Fibroblast of lung (primary cell): ENCODE results near the gene APBB2. TPM values are rescaled to one million over a fixed set of nuclear protein-coding genes. Genes with fewer than 3 reads are reported as not detected.

ENCODE experiments used
- DNase-seq, 2 donors: peaks; one replicate each; pipeline versions ENCODE4 v3.0.0 to v3.0.0-alpha.2; 2010; ENCODE audit warnings: low read depth in 2 of 2
- H2AFZ ChIP-seq: 2 replicates; pipeline ENCODE4 v1.5.1; 2012; ENCODE audit warnings: low read length, control low read depth, inconsistent platforms
- H3K27ac ChIP-seq: 2 replicates; pipeline ENCODE4 v1.5.1; 2011; ENCODE audit warnings: low read length, control low read depth; ENCODE audit not compliant: insufficient read depth
- H3K27me3 ChIP-seq: 2 replicates; pipeline ENCODE4 v1.5.1; 2011; ENCODE audit warnings: mild to moderate bottlenecking, low read length; ENCODE audit not compliant: control insufficient read depth, insufficient read depth
- H3K36me3 ChIP-seq: 2 replicates; pipeline ENCODE4 v1.5.1; 2011; ENCODE audit warnings: low read length; ENCODE audit not compliant: control insufficient read depth, insufficient read depth
- H3K4me1 ChIP-seq: 2 replicates; pipeline ENCODE4 v1.5.1; 2011; ENCODE audit warnings: low read length; ENCODE audit not compliant: control insufficient read depth, insufficient read depth; ENCODE audit errors: extremely low read depth
- H3K4me2 ChIP-seq: 2 replicates; pipeline ENCODE4 v1.5.1; 2011; ENCODE audit warnings: low read length, control low read depth; ENCODE audit not compliant: insufficient read depth; ENCODE audit errors: extremely low read depth
- H3K4me3 ChIP-seq, 4 experiments: fragments of 200-600 bp in 1 of 4; sonication (generic) in 1 of 4; replicated peaks in 1 of 4; 2 replicates each; pipeline ENCODE4 v1.5.1; 2011 to 2016; ENCODE audit warnings: low read length in 4 of 4, low read depth in 3 of 4, mild to moderate bottlenecking in 3 of 4, control low read depth in 2 of 4, inconsistent platforms in 1 of 4, mixed read lengths in 1 of 4; ENCODE audit not compliant: insufficient read depth in 1 of 4; ENCODE audit errors: control extremely low read depth in 1 of 4
- H3K79me2 ChIP-seq: 2 replicates; pipeline ENCODE4 v1.5.1; 2012; ENCODE audit warnings: mild to moderate bottlenecking, low read length, inconsistent platforms; ENCODE audit not compliant: control insufficient read depth, insufficient read depth
- H3K9ac ChIP-seq: 2 replicates; pipeline ENCODE4 v1.5.1; 2011; ENCODE audit warnings: mild to moderate bottlenecking, low read length, control low read depth; ENCODE audit not compliant: insufficient read depth
- H3K9me3 ChIP-seq: 2 replicates; pipeline ENCODE4 v1.5.1; 2012; ENCODE audit warnings: low read depth, low read length; ENCODE audit not compliant: control insufficient read depth, insufficient read depth
- H4K20me1 ChIP-seq: 2 replicates; pipeline ENCODE4 v1.5.1; 2011; ENCODE audit warnings: low read length; ENCODE audit not compliant: control insufficient read depth, insufficient read depth; ENCODE audit errors: extremely low read depth
- CTCF ChIP-seq, 2 donors: IDR thresholded peaks in 1 of 2; conservative IDR thresholded peaks in 1 of 2; 1 replicate in 1 of 2; 2 replicates in 1 of 2; pipeline ENCODE4 v1.5.1; 2011 to 2012; ENCODE audit warnings: low read length in 2 of 2, control low read depth in 1 of 2, inconsistent platforms in 1 of 2, low read depth in 1 of 2, mild to moderate bottlenecking in 1 of 2
- EZH2 ChIP-seq: IDR thresholded peaks from 2 replicates; pipeline ENCODE4 v1.5.1; 2012; ENCODE audit warnings: low read length, control low read depth, mild to moderate bottlenecking; ENCODE audit errors: missing control alignments
- polyA plus RNA-seq, 2 donors: library from polyadenylated mRNA; depleted of rRNA in 1 of 2; stranded (reverse) in 1 of 2; unstranded in 1 of 2; fragments of >200 nt; gene quantifications; 2 replicates each; pipeline ENCODE4 v1.2.1, GENCODE V29; 2011 to 2012; ENCODE audit warnings: missing spikeins in 1 of 2
- total RNA-seq: library from RNA; depleted of rRNA; stranded (reverse); fragments of >200 nt; gene quantifications from 2 replicates; pipeline ENCODE4 v1.2.1, GENCODE V29; 2014

Gene APBB2
- total and polyA plus RNA-seq, 2 donors (not counting 1 experiment from before 2014, with no cell fraction given), result 25.1 to 29.8 TPM

GRCh38 chr4:40952672-40953071 lies 261.7 kb downstream of the APBB2 start:
- Histone ChIP-seq H4K20me1 (no peaks in the 10 kb centered on the region), H3K79me2 (no peaks in the 10 kb centered on the region), H3K4me1 (peaks cover 13% of the 10 kb centered on the region), H3K4me2 (no peak overlapping the region), H3K27me3 (no peaks in the 10 kb centered on the region), H3K27ac (no peak overlapping the region), H3K36me3 (no peaks in the 10 kb centered on the region), H3K9ac (no peak overlapping the region), H3K9me3 (no peaks in the 10 kb centered on the region), H3K4me3 (no peak overlapping the region), H2AFZ (no peak overlapping the region)
- TF ChIP-seq EZH2 (no peak), CTCF (conservative IDR thresholded peaks at IDR 0.05 in 1 of 2, IDR thresholded peaks at IDR 0.05 in 1 of 2; ENCODE audit: low read depth in 1 of 2, low read length in 2 of 2) (no peak)
- DNase-seq, result no peak

- peaks cover 13% of the 10 kb centered on the region for H3K4me1 ChIP-seq
- H3K36me3 ChIP-seq, result no peaks in the 10 kb centered on the region
- no peak overlapping the region for H3K4me3 ChIP-seq
- H4K20me1 ChIP-seq, result no peaks in the 10 kb centered on the region
- H3K27ac ChIP-seq, result no peak overlapping the region
- no peaks in the 10 kb centered on the region for H3K79me2 ChIP-seq
- no peak overlapping the region for H2AFZ ChIP-seq
- H3K27me3 ChIP-seq, result no peaks in the 10 kb centered on the region
- DNase-seq, result no peak
- no peak overlapping the region for H3K4me2 ChIP-seq
- TF ChIP-seq EZH2, result no peak
- no peak for TF ChIP-seq CTCF (conservative IDR thresholded peaks at IDR 0.05 in 1 of 2, IDR thresholded peaks at IDR 0.05 in 1 of 2; ENCODE audit: low read depth in 1 of 2, low read length in 2 of 2)
- H3K9ac ChIP-seq, result no peak overlapping the region
- H3K9me3 ChIP-seq, result no peaks in the 10 kb centered on the region
Measured at GRCh38 chr4:40952217-40952616, 262.1 kb downstream of the APBB2 start.

- Histone ChIP-seq H3K4me1 (peaks cover 10% of the 10 kb centered on the region), H3K27ac (no peak overlapping the region), H3K4me3 (no peak overlapping the region), H3K4me2 (no peak overlapping the region), H3K27me3 (no peaks in the 10 kb centered on the region), H3K79me2 (no peaks in the 10 kb centered on the region), H3K9me3 (no peaks in the 10 kb centered on the region), H2AFZ (no peak overlapping the region), H3K9ac (no peak overlapping the region), H4K20me1 (no peaks in the 10 kb centered on the region), H3K36me3 (no peaks in the 10 kb centered on the region)
- DNase-seq, result no peak
- no peak for TF ChIP-seq EZH2
- TF ChIP-seq CTCF (conservative IDR thresholded peaks at IDR 0.05 in 1 of 2, IDR thresholded peaks at IDR 0.05 in 1 of 2; ENCODE audit: low read depth in 1 of 2, low read length in 2 of 2), result no peak
Measured at GRCh38 chr4:40951026-40951425, 263.3 kb downstream of the APBB2 start.
